Putamen (tissue), 1 donor: ENCODE measurements around the gene CYP51A1.
"Not testable (repeated sequence)": the region's sequence is repeated elsewhere in the genome, so short reads cannot be mapped to it uniquely, and the experiment has no call there.

Experiments
- DNase-seq: peaks from one replicate; pipeline ENCODE4 v3.0.0-alpha.2; 2016; ENCODE audit warnings: low spot score

CYP51A1 gene

GRCh38 chr7:92131093-92131492 lies 3.2 kb downstream of the CYP51A1 start:
- no peak for DNase-seq

GRCh38 chr7:92121681-92122080 lies 12.6 kb downstream of the CYP51A1 start:
- no peak for DNase-seq

GRCh38 chr7:92119213-92119759 lies 15.0 kb downstream of the CYP51A1 start:
- no peak for DNase-seq

GRCh38 chr7:92116949-92117348 lies 17.3 kb downstream of the CYP51A1 start:
- no peak for DNase-seq

- DNase-seq: no peak
Observed at GRCh38 chr7:92115821-92116220, 18.5 kb downstream of the CYP51A1 start.

GRCh38 chr7:92110857-92111256 lies 23.4 kb downstream of the CYP51A1 start:
- DNase-seq: no peak

GRCh38 chr7:92108821-92109220 lies 25.5 kb downstream of the CYP51A1 start:
- DNase-seq: no peak

GRCh38 chr7:92102862-92103261 lies 31.4 kb downstream of the CYP51A1 start:
- not testable (repeated sequence) for DNase-seq

- no peak for DNase-seq
Observed at GRCh38 chr7:92100534-92100933, 33.7 kb downstream of the CYP51A1 start.

GRCh38 chr7:92095380-92095779 lies 38.9 kb downstream of the CYP51A1 start:
- no peak for DNase-seq

- no peak for DNase-seq
Observed at GRCh38 chr7:92092210-92092609, 42.1 kb downstream of the CYP51A1 start.

- DNase-seq: no peak
Observed at GRCh38 chr7:92088266-92088665, 46.0 kb downstream of the CYP51A1 start.

- DNase-seq: not testable (repeated sequence)
Observed at GRCh38 chr7:92083922-92084321, 50.4 kb downstream of the CYP51A1 start.

- DNase-seq: no peak
Observed at GRCh38 chr7:92076509-92076908, 57.8 kb downstream of the CYP51A1 start.

GRCh38 chr7:92075455-92076158 lies 58.7 kb downstream of the CYP51A1 start:
- DNase-seq: no peak

GRCh38 chr7:92072708-92073107 lies 61.6 kb downstream of the CYP51A1 start:
- DNase-seq: no peak

GRCh38 chr7:92072121-92072520 lies 62.2 kb downstream of the CYP51A1 start:
- DNase-seq: no peak

- DNase-seq: no peak
Observed at GRCh38 chr7:92071032-92071431, 63.2 kb downstream of the CYP51A1 start.

GRCh38 chr7:92064438-92065029 lies 69.7 kb downstream of the CYP51A1 start:
- DNase-seq: no peak
